ENCODE measurements around the gene YAE1. TPM values are rescaled to one million over a fixed set of nuclear protein-coding genes. Genes with fewer than 3 reads are reported as not detected.

The YAE1 gene
- total RNA-seq, 6 experiments from 2014 or later: 5.4 to 11.2 (median 7.4) TPM

DNA sequence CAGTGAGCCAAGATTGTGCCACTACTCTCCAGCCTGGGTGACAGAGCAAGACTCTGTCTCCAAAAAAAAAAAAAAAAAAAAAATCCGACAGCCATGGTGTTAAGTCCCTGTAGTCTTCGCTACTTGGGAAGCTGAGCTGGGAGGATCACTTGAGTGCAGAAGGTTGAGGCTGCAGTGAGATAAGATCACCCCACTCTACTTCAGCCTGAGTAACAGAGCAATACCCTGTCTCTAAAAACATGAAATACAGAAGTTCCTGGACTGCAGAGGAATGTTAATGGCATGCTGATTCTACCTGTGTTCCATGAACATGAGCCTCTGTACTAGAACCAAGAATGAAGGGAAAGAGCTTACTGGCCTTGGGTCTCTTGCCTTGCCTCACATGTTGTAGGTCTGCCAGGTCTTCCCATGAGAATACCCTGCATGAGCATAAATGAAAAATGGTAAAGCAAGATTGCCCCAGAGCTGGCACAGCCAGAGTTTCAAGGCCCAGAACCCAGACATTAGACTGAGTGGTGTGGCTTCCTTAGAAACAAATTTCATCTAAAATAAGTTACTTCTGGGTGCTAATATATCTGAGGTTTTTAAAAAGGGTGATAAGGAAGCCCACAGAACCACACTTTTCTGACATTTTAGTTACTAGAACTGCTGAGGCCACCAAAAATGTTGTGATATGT lies 8.6 kb downstream of the YAE1 start:
- no peak overlapping the region for H3K27ac ChIP-seq
- 100% methylated on average over 2 of the region's 2 CpGs for WGBS (ENCODE audit: insufficient coverage, low coverage, low lambda C conversion rate, missing lambda C conversion rate)
- no peak for ATAC-seq
- peaks cover 0 to 15% (median 2%) of the 10 kb centered on the region in 4 donors for H3K36me3 ChIP-seq
- no peak for DNase-seq
- no peaks in the 10 kb centered on the region for H3K9me3 ChIP-seq
- TF ChIP-seq POLR2A (IDR thresholded peaks at IDR 0.05): no peak
- TF ChIP-seq, protein P1, sequence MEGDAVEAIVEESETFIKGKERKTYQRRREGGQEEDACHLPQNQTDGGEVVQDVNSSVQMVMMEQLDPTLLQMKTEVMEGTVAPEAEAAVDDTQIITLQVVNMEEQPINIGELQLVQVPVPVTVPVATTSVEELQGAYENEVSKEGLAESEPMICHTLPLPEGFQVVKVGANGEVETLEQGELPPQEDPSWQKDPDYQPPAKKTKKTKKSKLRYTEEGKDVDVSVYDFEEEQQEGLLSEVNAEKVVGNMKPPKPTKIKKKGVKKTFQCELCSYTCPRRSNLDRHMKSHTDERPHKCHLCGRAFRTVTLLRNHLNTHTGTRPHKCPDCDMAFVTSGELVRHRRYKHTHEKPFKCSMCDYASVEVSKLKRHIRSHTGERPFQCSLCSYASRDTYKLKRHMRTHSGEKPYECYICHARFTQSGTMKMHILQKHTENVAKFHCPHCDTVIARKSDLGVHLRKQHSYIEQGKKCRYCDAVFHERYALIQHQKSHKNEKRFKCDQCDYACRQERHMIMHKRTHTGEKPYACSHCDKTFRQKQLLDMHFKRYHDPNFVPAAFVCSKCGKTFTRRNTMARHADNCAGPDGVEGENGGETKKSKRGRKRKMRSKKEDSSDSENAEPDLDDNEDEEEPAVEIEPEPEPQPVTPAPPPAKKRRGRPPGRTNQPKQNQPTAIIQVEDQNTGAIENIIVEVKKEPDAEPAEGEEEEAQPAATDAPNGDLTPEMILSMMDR (IDR thresholded peaks at IDR 0.05): no peak
- intact Hi-C loops (cut with DNase I): loop anchor here in 1 of 2 donors (10.0 kb wide), 1 partner anchor 170 kb away; no protein-coding TSS in a partner anchor
- no peak overlapping the region for H3K4me3 ChIP-seq
- no peaks in the 10 kb centered on the region for H3K4me1 ChIP-seq
- no peaks in the 10 kb centered on the region for H3K27me3 ChIP-seq

DNA sequence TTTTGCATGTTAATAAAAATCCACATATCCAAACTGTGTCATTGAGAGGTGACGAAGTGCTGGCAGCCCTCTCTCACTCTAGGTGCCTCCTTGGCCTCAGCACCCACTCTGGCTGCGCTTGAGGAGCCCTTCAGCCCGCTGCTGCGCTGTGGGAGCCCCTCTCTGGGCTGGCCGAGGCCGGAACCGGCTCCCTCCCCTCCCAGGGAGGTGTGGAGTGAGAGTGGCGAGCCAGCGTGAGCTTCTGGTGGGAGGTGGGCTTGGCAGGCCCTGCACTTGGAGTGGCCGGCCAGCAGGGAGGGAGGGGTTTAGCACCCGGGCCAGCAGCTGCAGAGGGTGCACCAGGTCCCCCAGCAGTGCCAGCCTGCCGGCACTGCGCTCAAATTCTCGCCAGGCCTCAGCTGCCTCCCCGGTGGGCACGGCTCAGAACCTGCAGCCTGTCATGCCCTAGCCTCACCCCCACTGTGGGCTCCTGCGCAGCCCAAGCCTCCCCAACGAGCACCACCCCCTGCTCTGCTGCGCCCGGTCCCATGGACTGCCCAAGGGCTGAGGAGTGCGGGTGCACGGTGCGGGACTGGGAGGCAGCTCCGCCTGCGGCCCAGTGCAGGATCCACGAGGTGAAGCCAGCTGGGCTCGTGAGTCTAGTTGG lies 11.1 kb downstream of the YAE1 start:
- 67% methylated on average over 1 of the region's 27 CpGs for WGBS (ENCODE audit: insufficient coverage, low coverage, low lambda C conversion rate, missing lambda C conversion rate)
- Histone ChIP-seq H3K4me1 (no peaks in the 10 kb centered on the region), H3K9me3 (no peaks in the 10 kb centered on the region), H3K27me3 (no peaks in the 10 kb centered on the region), H3K36me3 (peaks cover 0 to 11% (median 0%) of the 10 kb centered on the region in 4 donors), H3K4me3 (no peak overlapping the region), H3K27ac (no peak overlapping the region)
- DNase-seq: no peak
- intact Hi-C loops (cut with DNase I): loop anchor here in 1 of 2 donors (10.0 kb wide), 1 partner anchor 167 kb away; no protein-coding TSS in a partner anchor
- no peak for ATAC-seq
- TF ChIP-seq, protein P1 (IDR thresholded peaks at IDR 0.05): no peak
- TF ChIP-seq POLR2A (IDR thresholded peaks at IDR 0.05): no peak

DNA sequence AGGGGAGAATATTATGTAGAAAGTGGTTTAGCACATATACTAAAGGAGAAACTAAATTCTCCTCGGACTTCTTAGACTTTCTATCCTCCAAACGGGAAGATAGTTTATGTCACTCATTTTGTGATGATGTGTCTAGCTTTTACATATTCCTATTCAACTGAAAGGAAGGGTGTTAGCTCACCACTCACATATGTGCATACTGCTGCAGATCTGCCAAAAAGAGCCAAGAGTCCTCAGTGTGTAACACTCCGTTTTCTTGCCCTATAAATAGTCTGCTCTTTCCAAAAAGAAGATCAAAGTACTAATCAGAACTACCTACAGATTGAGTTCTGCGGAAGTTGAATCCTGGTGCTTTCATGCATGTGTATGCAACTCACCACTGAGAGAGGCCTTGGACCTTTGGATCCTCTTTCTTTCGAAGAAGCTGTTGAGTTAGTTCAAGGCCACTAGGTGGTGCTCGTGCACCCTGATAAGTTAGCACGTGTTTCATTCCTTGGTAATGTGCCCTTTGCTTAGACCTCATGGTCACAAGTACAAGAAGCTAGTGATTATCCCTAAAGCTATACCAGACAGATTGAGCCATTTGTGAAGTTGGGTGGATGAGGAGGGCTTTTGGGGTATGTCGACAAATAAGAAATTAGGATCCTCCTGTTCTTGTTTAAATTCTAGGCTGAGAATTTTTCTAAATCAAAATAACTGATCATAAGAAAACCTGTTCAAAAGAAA lies 14.1 kb downstream of the YAE1 start:
- DNase-seq: peak; percentile 60 to 77 (median 66)
- 11% methylated on average over 8 of the region's 8 CpGs for WGBS (ENCODE audit: insufficient coverage, low coverage, low lambda C conversion rate, missing lambda C conversion rate)
- Histone ChIP-seq H3K27ac (no peak overlapping the region), H3K4me3 (no peak overlapping the region), H3K9me3 (no peaks in the 10 kb centered on the region), H3K27me3 (no peaks in the 10 kb centered on the region), H3K36me3 (no peaks in the 10 kb centered on the region), H3K4me1 (no peaks in the 10 kb centered on the region)
- intact Hi-C loops (cut with DNase I): loop anchor here in 1 of 2 donors (5.0 kb wide), 1 partner anchor 162 kb away; no protein-coding TSS in a partner anchor
- TF ChIP-seq, protein P1 (IDR thresholded peaks at IDR 0.05): peak; percentile 83 to 93 (median 90)
- no peak for TF ChIP-seq POLR2A (IDR thresholded peaks at IDR 0.05)
- peak; percentile 100 for ATAC-seq

DNA sequence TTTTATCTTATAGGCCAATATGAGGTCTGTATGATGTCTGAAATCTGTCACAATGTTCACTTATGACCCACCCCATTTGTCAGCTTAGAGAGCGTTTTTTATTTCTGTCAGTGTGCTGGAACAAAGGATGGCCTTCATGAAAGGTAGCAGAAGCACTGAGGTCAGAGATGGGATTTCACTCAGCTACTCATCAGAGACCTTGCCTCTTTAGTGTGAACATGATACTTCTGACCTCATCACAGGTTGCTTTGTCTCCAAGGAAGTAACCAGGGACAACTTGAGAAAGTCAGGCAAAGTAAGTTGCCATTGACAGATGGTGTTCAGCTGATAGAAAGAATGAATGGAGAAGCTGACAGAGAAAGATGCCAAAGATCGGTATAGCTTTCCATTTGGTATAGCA lies 16.3 kb downstream of the YAE1 start:
- TF ChIP-seq, protein P1 (IDR thresholded peaks at IDR 0.05): no peak
- TF ChIP-seq POLR2A (IDR thresholded peaks at IDR 0.05): no peak
- Histone ChIP-seq H3K27ac (no peak overlapping the region), H3K27me3 (no peaks in the 10 kb centered on the region), H3K36me3 (no peaks in the 10 kb centered on the region), H3K4me1 (no peaks in the 10 kb centered on the region), H3K4me3 (no peak overlapping the region), H3K9me3 (no peaks in the 10 kb centered on the region)
- DNase-seq: no peak
- intact Hi-C loops (cut with DNase I): loop anchor here in 1 of 2 donors (5.0 kb wide), 1 partner anchor 160 kb away; no protein-coding TSS in a partner anchor
- no peak for ATAC-seq
- WGBS (ENCODE audit: insufficient coverage, low coverage, low lambda C conversion rate, missing lambda C conversion rate): 85% methylated on average over 2 of the region's 2 CpGs

Data from right lobe of liver (tissue), 6 donors.